HG03175 (cell line): ENCODE results near the gene TRAPPC3.
A peak's percentile ranks its signal among the peaks of the same experiment; 100 is the strongest.

Source experiments
- ATAC-seq: cut with Tn5 transposase; IDR thresholded peaks from one replicate; pipeline ENCODE4 v1.9.1; 2021; ENCODE audit warnings: mild to moderate bottlenecking, moderate library complexity; ENCODE audit not compliant: unreplicated experiment

Gene TRAPPC3

DNA sequence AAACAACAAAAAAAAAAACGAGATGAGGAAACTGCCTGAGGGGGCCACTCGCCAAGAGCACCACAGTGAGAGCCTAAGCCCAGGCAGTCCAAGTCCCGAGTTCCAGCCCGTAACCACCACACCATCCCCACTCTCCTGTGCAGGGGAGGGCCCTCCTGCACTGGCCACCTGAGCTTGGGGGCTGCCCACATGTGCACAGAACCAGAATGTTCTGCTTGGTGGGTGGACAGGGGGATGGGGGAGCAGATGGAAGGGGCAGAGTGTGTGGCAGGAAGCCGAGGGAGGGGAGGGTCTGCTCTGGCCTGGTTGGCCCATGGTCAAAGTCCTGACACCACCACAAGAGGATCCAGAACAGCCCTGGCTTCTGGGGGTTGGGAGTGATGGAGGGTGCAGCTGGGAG, 43.0 kb downstream of the TRAPPC3 start:
- ATAC-seq, result no peak

DNA sequence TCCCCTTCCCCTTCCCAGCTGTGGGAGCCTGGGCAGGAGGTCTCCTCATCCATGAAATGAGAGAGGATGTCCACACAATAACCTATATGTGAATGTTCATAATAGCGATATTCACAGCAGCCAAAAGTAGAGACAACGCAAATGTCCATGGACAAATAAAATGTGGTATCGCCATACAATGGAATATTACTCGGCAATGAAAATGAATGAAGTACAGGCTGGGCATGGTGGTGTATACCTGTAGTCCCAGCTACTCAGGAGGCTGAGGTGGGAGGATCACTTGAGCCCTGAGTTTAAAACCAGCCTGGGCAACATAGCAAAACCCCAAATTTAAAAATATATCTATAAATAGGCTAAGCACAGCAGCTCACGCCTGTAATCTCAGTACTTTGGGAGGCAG, 47.7 kb downstream of the TRAPPC3 start:
- ATAC-seq, result no peak

DNA sequence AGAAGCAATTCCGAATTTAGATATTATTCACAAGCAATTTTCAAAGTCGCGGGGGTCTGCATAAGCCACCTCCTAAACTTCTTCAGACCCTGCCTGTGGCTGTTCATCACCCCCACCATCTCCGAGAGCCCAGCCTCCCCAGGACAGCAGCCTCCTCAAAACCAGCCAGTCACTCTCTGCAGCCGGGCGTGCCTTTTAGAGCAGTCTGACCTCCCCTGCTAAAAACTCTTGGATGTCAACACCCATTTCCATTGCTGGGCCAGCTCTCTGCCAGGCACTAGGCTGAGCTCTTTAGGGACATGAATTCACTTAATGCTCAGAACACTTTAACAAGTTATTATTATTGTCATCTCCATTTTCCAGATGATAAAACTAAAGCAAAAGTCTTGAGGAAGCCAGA, 48.9 kb downstream of the TRAPPC3 start:
- ATAC-seq, result no peak

DNA sequence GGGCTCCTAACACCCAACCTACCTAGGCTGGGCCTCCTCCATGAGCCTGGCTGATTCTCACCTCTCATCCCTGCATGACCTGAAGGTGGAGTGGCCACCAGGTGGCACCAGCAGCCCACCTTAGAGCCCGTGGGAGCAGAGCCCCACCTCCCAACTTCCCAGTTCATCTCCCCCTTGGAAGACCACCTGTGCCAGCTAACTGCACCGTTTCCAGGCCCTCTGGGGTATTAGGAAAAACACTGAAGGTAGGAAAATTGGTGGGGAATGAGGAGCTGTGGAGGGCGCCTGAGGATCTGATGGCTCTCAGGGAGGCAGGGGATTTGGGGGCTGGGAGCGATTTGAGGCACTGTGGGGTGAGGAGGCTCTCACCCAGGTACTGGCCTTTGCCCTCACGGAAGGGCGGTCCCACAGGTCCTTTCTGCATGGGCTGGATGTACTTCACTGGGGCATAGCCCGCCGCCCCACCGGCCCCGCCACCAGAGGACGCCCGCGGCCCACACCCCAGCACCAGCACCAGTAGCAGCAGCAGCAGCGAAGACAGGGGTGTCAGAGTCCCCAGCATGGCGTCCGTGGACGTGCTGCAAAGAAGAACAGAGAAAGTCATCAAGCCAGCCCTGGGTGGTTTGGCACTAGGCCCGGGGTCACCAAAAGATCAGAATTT, 49.5 kb downstream of the TRAPPC3 start:
- ATAC-seq, result no peak

DNA sequence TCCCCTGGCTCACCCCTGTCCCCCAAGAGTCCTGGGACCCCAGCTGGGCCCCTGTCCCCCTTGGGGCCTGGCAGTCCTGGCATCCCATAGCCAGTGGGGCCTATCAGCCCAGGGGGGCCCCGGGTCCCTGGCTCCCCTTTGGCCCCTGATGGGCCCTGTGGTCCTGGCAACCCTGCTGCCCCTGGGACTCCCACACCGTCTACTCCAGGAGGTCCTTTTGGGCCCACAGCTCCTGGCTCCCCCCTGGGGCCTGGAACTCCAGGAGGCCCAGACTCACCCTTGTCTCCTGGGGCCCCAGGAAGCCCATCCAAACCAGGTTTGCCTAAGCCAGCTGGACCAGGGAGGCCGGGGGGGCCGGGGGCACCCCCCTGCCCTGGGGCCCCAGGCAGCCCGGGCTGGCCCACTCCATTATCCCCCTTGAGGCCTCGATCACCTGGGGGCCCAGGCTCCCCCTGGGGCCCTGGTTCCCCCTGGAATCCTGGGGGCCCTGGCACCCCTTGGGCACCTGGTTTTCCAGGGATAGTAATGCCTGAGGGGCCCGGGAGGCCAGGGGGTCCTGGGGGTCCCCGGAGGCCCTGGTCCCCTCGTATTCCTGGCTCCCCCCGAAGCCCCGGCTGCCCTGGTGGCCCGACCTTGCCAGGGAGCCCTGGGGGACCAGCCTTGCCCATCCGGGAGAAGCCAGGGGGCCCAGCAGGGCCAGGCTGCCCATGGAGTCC, 50.5 kb downstream of the TRAPPC3 start:
- no peak for ATAC-seq

DNA sequence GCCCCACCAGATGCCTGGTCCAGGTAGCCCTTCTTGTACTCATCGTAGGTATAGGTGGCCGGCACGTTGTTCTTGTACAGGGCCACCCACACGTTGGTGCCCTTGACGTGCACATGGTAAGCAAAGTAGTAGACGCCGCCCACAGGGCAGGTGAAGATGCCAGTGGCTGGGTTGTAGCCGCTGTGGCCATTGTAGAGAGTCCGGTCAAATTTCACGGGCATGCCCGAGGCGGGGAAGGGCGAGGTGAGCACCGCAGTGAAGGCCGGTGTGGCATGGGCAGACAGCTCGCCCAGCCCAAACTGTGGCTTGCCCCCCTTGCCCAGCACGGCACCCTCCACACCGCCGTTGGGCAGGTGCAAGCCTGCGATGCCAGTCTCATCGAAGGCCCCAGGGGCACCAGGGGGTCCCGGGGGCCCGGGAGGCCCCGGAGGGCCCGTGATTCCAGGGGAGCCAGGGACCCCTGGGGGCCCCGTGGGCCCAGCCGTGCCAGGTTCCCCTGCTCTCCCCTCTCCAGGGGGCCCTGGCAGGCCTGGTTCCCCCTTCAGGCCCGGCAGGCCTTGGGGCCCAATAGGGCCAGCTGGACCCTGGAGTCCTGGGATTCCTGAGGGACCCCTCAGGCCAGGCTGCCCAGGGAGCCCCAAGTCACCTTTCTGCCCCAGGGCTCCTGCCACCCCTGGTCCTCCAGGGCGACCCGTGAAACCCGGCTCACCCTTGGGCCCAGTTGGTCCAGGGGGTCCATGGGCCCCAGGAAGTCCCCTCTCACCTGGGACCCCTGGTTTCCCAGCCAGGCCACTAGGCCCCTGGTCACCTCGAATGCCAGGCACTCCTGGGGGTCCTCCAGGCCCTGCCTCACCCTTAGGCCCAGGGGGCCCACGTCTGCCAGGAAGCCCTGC, 51.3 kb downstream of the TRAPPC3 start:
- ATAC-seq, result no peak

DNA sequence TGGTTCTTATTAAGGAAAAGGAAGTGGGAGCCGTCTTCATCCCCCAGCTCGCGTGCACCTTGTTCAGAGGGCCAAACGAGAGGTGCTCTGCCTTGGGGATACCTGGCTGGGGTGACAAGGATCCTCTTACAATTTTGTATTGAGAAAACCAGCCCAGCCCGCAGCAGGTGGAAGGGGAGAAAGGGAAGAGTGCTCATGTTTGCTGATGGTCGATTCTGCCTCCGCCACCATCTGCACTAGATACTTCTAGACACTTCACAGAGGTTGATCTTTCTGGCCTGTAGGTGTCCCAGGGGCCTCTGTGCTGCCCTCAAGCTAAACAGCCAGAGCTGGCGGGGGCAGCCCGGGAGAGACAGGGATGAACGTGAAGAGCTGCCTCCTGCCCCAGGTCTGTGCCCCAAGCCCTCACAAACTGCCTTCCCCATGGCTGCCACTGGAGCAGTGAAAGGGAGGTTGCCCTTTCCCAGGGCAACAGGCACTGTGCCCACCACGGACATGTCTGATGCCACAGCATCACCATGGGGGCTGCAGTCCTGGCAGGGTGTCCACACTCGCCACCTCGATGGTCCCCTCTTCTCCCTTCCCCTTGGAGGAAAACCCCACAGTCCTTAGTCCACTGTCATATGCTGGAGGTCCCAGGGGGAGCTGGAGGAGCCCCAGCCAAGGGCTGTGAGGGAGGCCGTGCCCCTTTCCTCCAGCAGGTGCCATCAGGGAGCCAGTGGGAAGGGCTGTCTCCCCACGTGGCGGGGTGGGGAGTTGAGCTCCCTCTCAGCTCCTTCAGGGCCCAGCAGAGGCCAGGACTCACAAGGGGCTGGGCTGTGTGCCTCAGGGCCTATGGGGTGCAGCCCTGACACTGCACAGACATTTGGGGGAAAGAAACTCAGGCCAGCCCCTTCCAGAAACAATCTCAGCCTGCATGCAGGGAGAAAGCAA, 52.5 kb downstream of the TRAPPC3 start:
- ATAC-seq, result no peak

DNA sequence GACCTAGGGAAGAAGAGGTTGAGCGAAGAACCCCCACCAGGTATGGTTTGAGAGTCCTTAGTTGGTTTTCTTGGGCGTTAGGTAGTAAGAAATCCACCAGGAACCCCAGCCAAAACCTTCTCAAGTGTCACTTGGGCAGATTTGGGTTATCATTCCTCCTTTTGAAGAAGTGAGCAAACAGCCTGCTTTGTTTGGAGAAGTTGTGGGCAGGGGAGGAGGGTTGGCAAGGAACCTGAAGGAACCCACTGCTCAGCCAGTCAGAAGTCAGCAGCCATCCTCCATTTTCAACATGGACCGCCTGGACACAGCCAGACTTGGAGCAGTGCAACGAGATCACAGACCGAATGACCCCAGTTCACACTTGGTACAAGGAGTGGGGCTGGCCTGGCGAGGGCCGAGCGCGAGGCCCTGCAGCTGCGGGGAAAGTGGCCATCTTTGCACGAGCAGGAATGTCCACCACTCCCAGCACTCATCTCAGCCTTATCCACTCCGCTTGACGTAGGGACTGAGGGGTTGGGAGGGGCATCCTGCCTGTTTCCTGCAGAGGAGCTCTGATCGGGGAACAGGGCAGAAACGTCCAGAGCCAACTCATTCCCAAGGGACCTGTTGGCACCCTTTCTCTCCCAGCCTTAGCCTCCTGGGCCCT, 53.4 kb downstream of the TRAPPC3 start:
- ATAC-seq, result no peak

DNA sequence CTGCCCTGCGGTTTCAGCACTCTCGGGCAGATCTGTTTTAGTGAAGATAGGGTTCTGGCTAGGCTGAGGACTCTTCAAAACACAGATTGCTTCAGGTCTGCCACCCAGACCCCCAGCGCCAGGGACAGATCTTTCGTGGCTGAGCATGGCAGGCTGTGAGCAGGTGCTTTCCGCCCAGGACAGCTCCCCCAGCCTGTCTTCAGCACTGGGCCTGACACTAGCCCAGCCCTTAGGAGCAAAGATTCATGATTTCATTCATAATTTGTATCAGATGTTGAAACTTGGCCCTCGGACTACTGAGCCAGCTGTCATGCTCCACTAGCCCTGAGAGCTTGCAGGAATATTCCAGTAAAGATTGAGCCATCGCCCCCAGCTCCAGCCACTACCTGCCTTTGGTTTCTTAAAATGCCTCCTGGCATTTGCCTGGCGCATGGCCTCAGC, 54.6 kb downstream of the TRAPPC3 start:
- no peak for ATAC-seq

DNA sequence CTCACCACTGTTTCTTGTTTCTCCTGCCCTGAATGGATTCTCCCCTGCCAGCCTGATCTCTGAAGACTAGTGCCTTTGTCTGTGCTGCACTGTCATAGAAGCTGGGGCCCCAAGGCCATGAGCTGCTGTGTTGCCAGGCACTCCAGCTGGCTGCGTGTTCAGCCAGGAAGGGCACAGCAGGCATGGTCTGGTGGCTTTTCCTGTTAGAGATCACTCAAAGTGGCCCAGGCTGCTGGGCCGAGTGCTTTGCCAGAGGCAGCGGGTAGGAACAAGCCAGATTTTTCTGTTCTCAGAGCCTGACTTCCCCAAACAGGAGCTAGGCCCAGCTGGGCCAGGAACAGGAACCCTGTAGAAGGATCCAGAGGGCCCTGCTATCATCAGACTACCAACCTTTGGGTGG, 55.4 kb downstream of the TRAPPC3 start:
- no peak for ATAC-seq

DNA sequence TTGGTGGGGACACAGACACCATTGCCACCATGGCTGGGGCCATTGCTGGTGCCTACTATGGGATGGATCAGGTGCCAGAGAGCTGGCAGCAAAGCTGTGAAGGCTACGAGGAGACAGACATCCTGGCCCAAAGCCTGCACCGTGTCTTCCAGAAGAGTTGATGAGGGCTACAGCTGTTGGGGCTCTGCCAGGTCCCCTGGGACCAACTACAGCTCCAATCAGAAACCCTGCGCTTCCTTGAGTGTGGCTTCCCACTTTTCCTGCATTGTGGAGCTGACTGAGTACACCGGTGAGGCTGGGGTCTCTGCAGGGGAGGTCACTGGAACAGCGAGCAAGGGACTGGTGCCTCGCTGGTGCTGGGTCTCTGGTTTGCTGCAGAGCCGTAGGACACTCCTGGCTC, 56.1 kb downstream of the TRAPPC3 start:
- ATAC-seq, result no peak

DNA sequence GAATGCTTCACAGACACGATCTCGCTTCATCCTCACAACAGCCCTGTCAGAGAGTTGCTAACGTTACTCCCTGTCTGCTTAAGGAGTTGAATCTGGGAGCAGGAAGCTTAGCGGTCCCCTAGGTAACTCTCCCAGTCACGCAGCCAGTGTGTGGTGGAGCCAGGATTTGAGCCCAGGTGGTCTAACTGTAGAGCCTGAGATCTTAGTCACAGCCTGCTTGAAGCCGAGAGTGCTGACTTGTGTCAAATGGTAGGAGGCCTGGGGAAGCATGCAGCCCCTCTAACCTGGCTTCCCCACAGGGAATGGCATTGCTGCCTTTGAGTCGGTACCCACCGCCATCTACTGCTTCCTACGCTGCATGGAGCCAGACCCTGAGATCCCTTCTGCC, 56.5 kb downstream of the TRAPPC3 start:
- ATAC-seq, result no peak

DNA sequence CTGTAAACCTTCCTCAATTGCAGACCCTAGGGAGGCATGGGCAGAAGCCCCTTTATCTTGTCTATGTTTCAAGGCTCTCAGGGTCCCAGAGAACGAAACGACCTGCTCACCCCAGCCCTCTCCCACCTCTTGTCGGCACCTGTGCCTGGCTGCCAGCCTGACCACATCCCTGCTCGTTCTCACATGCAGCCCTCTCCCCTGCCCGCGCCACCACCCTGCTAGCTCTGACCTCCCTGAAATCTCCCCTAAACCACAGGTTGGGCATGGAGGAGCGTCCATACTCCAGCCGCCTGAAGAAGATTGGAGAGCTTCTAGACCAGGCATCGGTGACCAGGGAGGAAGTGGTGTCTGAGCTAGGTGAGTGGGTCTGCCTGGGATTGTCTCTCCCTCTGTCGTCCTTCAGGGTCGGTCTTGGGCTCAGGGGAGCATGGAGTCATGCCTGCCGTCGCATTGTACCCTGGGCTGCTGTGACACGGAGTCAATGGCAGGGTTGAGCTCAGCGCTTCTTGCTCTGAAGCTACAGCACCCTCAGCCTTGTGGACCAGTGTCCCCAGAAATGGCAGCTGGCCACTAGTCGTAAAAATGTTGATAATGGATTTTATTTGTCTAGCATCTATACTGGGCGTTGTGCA, 57.0 kb downstream of the TRAPPC3 start:
- ATAC-seq, result no peak

DNA sequence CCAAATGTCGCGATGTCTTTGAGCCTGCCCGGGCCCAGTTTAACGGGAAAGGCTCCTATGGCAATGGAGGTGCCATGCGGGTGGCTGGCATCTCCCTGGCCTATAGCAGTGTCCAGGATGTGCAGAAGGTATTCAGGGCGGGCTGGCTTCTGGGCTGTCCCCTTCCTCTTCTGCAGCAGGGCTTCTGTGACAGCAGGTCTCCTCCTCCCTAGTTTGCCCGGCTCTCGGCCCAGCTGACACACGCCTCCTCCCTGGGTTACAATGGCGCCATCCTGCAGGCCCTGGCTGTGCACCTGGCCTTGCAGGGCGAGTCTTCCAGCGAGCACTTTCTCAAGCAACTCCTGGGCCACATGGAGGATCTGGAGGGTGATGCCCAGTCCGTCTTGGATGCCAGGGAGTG, 57.6 kb downstream of the TRAPPC3 start:
- ATAC-seq, result no peak

DNA sequence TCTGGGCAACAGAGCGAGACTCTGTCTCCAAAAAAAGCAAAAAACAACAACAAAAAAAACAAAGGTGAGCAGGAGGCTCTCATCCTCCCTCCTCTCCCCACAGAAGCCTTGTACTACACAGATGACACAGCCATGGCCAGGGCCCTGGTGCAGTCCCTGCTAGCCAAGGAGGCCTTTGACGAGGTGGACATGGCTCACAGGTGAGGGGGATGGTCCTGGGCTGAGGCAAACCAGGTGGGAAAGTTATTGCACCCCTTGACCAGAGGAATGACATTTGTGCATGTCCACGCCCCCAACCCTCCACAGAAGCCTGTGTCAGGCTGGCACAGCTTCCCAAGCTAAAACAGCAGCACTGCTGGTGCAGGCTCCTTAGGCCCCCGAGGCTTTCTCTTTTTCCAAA, 58.1 kb downstream of the TRAPPC3 start:
- no peak for ATAC-seq

DNA sequence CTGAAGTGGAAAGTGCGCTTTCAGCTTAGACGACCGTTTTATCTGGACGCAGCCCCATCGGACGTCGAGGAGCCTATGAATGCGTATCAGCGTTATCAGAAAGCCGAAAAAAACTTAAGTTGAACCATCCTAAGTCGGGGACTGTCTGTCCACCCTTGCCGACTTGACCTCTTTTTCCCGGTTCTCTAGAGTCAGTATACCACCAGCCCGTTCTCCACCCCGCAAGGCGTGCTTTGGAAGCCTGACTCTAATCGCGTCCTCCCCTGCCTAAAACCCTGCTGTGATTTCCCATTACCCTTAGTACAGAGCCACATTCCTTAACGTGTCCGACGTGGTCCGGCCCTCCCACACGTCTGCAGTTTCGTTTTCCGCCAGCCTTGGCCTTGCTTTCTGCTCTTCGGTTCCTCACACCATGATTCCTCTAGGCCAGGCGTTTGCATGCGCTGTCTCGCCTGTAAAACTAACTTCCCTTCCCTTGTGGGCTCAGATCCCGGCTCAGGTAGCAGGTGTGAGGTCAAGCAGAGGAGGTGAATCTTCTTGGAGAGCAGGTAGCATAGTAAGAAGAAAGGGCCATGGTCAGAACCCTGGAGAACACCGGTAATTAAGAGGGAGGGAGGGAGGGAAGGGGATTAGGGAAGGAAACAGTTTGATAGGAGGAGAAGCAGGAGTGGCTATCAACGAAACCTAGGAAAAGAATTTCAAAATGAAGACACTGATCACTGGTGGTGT, 59.7 kb downstream of the TRAPPC3 start:
- no peak for ATAC-seq

DNA sequence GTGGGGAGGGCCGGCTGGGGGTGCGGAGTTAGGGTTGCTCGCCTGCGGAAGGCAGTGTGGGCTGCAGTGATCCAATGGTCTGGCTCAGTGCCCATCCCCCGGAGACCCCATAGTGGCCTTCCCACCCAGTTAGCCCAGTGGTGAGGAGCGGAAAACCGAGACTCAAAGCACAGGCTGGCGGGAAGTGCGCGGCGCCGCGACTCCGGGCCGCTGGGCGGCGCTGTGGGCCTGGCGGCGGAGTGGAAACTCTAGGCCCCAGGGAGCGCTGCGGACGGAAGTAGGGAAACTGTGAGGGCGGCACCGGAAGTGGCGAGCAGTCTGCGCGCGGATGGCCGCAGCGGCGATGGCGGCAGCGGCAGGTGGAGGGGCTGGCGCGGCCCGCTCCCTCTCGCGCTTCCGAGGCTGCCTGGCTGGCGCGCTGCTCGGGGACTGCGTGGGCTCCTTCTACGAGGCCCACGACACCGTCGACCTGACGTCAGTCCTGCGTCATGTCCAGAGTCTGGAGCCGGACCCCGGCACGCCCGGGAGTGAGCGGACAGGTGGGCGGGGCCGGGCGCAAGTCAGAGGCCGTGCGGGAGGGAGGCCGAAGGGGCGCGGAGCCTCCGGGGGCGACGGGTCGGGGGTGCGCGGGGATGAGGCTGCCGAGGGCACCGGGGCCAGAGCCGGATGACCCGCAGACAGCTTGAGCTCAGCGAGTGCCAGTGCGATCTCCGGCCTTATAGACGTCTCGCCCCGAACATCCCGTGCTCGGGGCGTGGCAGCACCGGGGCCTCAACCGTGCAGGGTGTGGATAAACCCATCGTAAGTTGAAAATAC, 60.5 kb downstream of the TRAPPC3 start, which contains the start of gene ADPRS:
Gene ADPRS (plus strand): TSS at position 316 of the 816 bp plus-strand sequence. CDS start 13 bp downstream, at position 329.
- ATAC-seq, result peak; percentile 82

DNA sequence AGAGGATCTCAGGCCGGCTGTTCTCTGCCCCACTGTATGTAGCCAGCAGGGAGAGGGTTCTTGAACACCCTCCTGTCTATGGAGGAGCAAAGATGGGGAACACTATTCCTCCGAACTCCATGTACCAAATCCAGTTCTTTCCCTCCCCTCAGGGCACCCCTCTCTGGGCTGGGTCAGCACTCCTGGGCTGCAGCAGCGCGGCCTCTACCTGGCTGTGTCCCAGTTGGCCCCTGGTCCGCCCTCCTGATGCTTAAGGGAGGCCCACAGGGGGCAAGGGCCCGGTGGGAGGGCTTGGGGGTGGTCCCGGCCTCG, 61.1 kb downstream of the TRAPPC3 start:
- ATAC-seq, result peak; percentile 19
